NB4 (cell line): ENCODE measurements around the gene MYRFL.

Source experiments
- POLR2A ChIP-seq: IDR thresholded peaks from 2 replicates; pipeline ENCODE4 v1.6.1; 2011; ENCODE audit warnings: mild to moderate bottlenecking; ENCODE audit not compliant: insufficient read length; ENCODE audit errors: extremely low read depth
- TF ChIP-seq, protein P1 (sequence below): IDR thresholded peaks from one replicate; pipeline ENCODE4 v1.5.1; 2012; ENCODE audit warnings: low read depth, low read length

- TF ChIP-seq, protein P1, sequence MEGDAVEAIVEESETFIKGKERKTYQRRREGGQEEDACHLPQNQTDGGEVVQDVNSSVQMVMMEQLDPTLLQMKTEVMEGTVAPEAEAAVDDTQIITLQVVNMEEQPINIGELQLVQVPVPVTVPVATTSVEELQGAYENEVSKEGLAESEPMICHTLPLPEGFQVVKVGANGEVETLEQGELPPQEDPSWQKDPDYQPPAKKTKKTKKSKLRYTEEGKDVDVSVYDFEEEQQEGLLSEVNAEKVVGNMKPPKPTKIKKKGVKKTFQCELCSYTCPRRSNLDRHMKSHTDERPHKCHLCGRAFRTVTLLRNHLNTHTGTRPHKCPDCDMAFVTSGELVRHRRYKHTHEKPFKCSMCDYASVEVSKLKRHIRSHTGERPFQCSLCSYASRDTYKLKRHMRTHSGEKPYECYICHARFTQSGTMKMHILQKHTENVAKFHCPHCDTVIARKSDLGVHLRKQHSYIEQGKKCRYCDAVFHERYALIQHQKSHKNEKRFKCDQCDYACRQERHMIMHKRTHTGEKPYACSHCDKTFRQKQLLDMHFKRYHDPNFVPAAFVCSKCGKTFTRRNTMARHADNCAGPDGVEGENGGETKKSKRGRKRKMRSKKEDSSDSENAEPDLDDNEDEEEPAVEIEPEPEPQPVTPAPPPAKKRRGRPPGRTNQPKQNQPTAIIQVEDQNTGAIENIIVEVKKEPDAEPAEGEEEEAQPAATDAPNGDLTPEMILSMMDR: no peak
- TF ChIP-seq POLR2A: no peak
Observed at GRCh38 chr12:69844836-69845235, 19.8 kb downstream of the MYRFL start.
